Coronary artery (tissue), 2 donors: Measurements from ENCODE around the gene TRIO.

Experiments used
- DNase-seq: peaks from one replicate; pipeline ENCODE4 v3.0.0-alpha.2; 2017; ENCODE audit warnings: low spot score
- H3K27ac ChIP-seq, 2 donors: fragments of 200-600 bp; sonication (generic); one replicate each; pipeline ENCODE4 v1.5.1; 2016 to 2019
- H3K4me3 ChIP-seq: fragments of 200-600 bp; sonication (generic); 2 replicates; pipeline ENCODE4 v1.5.1; 2016; ENCODE audit warnings: mild to moderate bottlenecking, moderate library complexity
- TF ChIP-seq, protein P1 (sequence below): fragments of 200-600 bp; sonication (generic); IDR thresholded peaks from one replicate; pipeline ENCODE4 v1.5.1; 2019; ENCODE audit warnings: antibody characterized with exemption

The TRIO gene

GRCh38 chr5:14463629-14464028, 320.5 kb downstream of the TRIO start:
- Histone ChIP-seq H3K4me3 (no peak overlapping the region), H3K27ac (peak overlapping the region in 1 of 2 donors; percentile 49)
- DNase-seq: no peak
- TF ChIP-seq, protein P1, sequence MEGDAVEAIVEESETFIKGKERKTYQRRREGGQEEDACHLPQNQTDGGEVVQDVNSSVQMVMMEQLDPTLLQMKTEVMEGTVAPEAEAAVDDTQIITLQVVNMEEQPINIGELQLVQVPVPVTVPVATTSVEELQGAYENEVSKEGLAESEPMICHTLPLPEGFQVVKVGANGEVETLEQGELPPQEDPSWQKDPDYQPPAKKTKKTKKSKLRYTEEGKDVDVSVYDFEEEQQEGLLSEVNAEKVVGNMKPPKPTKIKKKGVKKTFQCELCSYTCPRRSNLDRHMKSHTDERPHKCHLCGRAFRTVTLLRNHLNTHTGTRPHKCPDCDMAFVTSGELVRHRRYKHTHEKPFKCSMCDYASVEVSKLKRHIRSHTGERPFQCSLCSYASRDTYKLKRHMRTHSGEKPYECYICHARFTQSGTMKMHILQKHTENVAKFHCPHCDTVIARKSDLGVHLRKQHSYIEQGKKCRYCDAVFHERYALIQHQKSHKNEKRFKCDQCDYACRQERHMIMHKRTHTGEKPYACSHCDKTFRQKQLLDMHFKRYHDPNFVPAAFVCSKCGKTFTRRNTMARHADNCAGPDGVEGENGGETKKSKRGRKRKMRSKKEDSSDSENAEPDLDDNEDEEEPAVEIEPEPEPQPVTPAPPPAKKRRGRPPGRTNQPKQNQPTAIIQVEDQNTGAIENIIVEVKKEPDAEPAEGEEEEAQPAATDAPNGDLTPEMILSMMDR: no peak

- TF ChIP-seq, protein P1: no peak
- Histone ChIP-seq H3K4me3 (no peak overlapping the region), H3K27ac (peak overlapping the region in 1 of 2 donors; percentile 49)
- no peak for DNase-seq
These were observed 321.0 kb downstream of the TRIO start for GRCh38 chr5:14464096-14464495.

- no peak overlapping the region for H3K4me3 ChIP-seq
- no peak overlapping the region for H3K27ac ChIP-seq
- TF ChIP-seq, protein P1: no peak
- no peak for DNase-seq
These were observed 321.5 kb downstream of the TRIO start for GRCh38 chr5:14464671-14465070.

GRCh38 chr5:14465116-14465515, 322.0 kb downstream of the TRIO start:
- DNase-seq: no peak
- Histone ChIP-seq H3K27ac (no peak overlapping the region), H3K4me3 (no peak overlapping the region)
- TF ChIP-seq, protein P1: no peak

- Histone ChIP-seq H3K4me3 (no peak overlapping the region), H3K27ac (no peak overlapping the region)
- TF ChIP-seq, protein P1: no peak
These were observed 322.6 kb downstream of the TRIO start for GRCh38 chr5:14465776-14466175.

DNA sequence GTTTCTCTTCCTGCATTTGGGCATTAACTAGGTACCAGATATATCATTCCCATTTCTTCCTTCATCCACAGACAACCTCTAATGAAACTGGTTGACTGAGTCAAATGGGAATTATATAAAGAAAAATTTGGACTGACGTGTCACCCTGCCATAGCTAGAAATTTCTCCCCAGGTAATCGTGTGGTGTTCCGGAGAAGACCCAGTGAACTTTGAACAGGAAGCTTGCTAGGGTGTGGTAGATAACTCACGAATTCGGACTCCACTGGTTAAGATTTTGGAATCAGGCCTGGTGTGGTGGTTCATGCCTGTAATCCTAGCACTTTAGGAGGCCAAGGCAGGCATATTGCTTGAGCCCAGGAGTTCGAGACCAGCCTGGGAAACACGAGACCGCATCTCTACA, 324.1 kb downstream of the TRIO start:
- TF ChIP-seq, protein P1: no peak
- no peak overlapping the region for H3K4me3 ChIP-seq
- H3K27ac ChIP-seq: no peak overlapping the region
- DNase-seq: no peak

More at GRCh38 chr5:14465776-14466175, 322.6 kb downstream of the TRIO start:
- DNase-seq: no peak

DNA sequence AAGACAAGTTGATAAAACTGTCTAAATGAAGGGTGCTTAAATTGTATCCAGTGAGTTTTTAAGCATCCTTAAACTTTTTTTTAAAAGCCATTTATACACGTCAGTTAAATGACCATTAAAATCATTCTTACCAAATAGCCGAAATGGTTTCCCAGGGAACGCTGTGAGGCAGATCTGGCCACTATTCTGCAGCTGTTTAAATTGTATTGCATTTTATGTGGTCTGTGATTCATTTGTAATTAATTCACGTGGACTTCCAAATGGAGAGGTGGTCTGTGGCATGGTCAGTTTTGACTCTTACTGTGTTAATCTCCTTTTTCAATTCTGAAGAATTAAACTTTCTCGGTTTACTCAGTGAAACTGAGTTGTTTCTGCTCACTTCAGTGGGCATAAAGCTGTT, 324.7 kb downstream of the TRIO start:
- DNase-seq: no peak
- H3K4me3 ChIP-seq: no peak overlapping the region
- TF ChIP-seq, protein P1: no peak
- no peak overlapping the region for H3K27ac ChIP-seq
